AG04449 (cell line): Measurements from ENCODE around the gene HOXD13.

Experiments used
- CTCF ChIA-PET: fragments of 350-600 bp; formaldehyde crosslinking; extraction: SDS; loops from one replicate; lab custom pipeline; 2021; ENCODE audit warnings: antibody characterized with exemption; lab: Yijun Ruan, JAX
- POLR2A ChIA-PET: fragments of 400-600, 350-600 bp; formaldehyde crosslinking; extraction: SDS; loops from one replicate; lab custom pipeline; 2020; ENCODE audit warnings: antibody characterized with exemption, inconsistent platforms; lab: Yijun Ruan, JAX
- DNase-seq: peaks from one replicate; pipeline ENCODE4 v3.0.0-alpha.2; 2010; ENCODE audit warnings: low read depth, low spot score
- H3K4me3 ChIP-seq: 2 replicates; pipeline ENCODE4 v1.5.1; 2011; ENCODE audit warnings: low read depth, mild to moderate bottlenecking, control low read depth, low read length
- CTCF ChIP-seq: IDR thresholded peaks from one replicate; pipeline ENCODE4 v1.5.1; 2011; ENCODE audit warnings: mild to moderate bottlenecking, moderate library complexity, low read length, control low read depth, inconsistent platforms; ENCODE audit not compliant: insufficient read depth; ENCODE audit errors: missing control alignments

Gene HOXD13

DNA sequence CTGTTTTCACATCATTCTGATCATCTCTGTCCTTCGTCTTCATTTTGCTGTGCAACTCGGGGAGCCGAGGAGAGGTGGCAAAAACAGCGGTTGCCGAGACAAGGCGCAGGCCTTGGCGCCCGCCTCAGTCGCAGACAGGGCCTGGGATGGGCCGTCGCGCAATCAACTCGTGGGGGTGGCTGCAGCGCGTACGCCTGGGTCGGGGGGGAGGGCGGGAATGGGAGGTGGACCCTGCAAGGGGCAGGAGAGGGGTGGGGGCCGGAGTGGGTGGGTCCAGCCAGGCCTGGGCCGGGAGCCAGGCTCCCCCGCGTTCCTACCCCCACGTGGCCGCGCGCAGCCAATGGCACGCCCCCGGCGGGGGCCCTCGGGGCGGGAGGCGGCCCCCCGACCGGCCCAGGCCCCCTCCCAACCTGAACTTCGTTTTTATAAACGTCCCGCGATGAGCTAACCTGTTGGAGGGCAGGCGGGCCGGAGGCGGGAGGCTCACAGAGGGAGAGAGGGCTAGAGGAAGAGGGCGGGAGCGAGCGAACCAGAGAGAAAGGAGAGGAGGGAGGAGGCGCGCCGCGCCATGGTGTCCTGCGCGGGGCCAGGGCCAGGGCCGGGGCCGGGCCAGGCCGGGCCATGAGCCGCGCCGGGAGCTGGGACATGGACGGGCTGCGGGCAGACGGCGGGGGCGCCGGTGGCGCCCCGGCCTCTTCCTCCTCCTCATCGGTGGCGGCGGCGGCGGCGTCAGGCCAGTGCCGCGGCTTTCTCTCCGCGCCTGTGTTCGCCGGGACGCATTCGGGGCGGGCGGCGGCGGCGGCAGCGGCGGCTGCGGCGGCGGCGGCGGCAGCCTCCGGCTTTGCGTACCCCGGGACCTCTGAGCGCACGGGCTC, at the start of gene HOXD13:
Gene HOXD13, plus strand, starts transcription at position 452 of the 875 bp plus-strand sequence. Its CDS starts 170 bp downstream, at position 622.
- POLR2A ChIA-PET: no interaction called here
- H3K4me3 ChIP-seq: no peak within 1 kb of the TSS
- TF ChIP-seq CTCF: no peak
- no peak for DNase-seq
- CTCF ChIA-PET: interaction anchor here (0.7 to 1.4 kb wide), 3 partner anchors 402 to 405 kb away, joined by 3 read pairs; no protein-coding TSS in a partner anchor

DNA sequence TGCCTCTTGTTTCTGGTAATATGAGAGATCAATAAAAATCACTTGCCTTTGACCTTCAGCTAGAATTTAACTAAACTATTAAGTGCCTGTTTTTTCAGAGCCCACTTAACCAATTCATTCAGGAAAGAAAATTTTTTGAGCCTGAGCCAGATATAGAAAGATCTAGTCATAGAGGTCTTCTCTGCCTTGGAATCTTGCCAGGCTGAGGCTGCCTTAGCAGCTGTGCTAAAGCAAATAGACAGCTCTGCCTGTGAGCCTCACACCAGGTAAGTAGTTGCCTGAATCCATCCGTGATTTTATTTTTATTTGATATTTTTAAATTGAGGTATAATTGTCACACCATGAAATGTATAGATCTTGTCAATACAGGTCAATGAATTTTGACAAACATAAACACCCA, 36.1 kb upstream of the HOXD13 start:
- DNase-seq: no peak
- POLR2A ChIA-PET: no interaction called here
- TF ChIP-seq CTCF: no peak
- CTCF ChIA-PET: interaction anchor here (1.5 kb wide), 1 partner anchor 26 kb away, joined by 3 read pairs; no protein-coding TSS in a partner anchor
- no peak overlapping the region for H3K4me3 ChIP-seq

DNA sequence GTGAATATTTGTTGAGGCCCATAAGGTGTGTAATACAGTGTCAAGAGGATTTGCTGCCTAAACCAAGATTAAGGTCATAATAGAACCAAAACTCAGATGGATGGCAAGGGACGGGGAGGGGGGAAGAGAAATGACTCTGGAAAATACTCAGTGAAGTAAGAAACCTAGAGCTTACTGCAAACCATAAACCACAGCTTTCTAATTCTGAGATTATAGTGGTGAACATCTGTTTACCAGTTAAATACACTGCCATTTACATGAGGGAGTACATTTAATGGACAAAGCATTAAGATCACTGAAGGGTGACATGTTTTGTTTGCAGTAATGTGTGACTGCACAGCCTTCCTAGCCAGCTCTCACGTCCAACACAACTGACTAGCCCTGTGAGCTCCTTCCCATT, 28.6 kb upstream of the HOXD13 start:
- no peak for TF ChIP-seq CTCF
- ChIA-PET CTCF (no interaction called here), POLR2A (no interaction called here)
- no peak for DNase-seq
- H3K4me3 ChIP-seq: no peak overlapping the region

GRCh38 chr2:176066645-176067588, 25.6 kb upstream of the HOXD13 start:
- no peak for TF ChIP-seq CTCF
- peak overlapping the region; percentile 15; the same call in 1 of the 2 replicates for H3K4me3 ChIP-seq
- DNase-seq: no peak
- POLR2A ChIA-PET: no interaction called here
- CTCF ChIA-PET: interaction anchor here (0.9 to 1.3 kb wide), 2 partner anchors 12 to 377 kb away, joined by 3 read pairs; no protein-coding TSS in a partner anchor

DNA sequence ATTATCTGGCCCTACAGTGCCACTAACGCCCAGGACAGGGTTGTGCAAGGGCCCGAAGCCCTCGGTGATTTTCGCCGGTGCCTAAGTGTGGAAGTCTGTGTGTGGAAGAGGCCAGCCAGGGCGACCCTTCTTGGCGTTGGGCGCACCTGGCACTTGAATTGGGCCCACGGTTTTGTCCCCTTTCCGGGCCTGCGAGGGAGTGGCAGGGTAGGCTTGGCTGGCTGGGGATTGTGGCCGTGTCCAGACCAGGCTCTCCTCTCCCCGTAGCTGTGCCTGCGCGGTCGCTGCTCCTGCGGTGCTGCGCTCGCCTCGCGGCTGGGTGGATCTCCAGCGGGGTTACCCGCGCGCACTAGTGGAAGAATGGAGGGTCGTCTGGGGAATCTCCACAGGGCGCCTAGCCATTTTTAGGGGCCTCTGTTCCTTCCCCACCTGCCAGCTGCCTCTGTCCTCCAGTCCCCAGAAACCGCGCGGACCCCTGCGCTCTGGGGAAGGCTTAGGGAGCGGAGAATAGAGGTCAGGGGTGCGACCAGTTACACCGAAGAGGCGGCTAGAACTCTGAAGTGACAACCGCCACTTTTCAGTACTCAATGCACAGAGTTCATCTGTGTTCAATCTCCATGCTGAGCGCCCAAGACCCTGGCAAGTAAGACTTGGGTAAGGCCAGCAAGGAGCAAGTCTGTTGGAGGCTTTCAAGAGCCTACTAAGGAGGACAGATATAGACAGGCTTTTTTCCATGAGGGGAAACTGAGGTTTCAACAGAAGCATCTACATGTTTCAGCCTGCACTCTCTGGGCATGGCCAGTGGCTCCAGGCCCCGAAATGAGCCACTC, 24.7 kb upstream of the HOXD13 start:
- TF ChIP-seq CTCF: no peak
- ChIA-PET POLR2A (no interaction called here), CTCF (interaction anchor here (0.9 to 1.3 kb wide), 2 partner anchors 11 to 378 kb away, joined by 3 read pairs; no protein-coding TSS in a partner anchor)
- DNase-seq: no peak
- H3K4me3 ChIP-seq: peak overlapping the region; percentile 6; the same call in 1 of the 2 replicates
